Kidney epithelial cell (primary cell): Measurements from ENCODE around the gene DAZAP2. TPM values are rescaled to one million over a fixed set of nuclear protein-coding genes. Genes with fewer than 3 reads are reported as not detected.

Experiments used
- DNase-seq: peaks from one replicate; pipeline ENCODE4 v3.0.0-alpha.2; 2010; ENCODE audit warnings: low read depth
- H3K27me3 ChIP-seq: 2 replicates; pipeline ENCODE4 v1.6.0; 2011; ENCODE audit warnings: low read length; ENCODE audit not compliant: control insufficient read depth, insufficient read depth
- H3K36me3 ChIP-seq: 2 replicates; pipeline ENCODE4 v1.5.1; 2011; ENCODE audit warnings: low read length; ENCODE audit not compliant: control insufficient read depth, insufficient read depth
- H3K4me3 ChIP-seq: 2 replicates; pipeline ENCODE4 v1.5.1; 2011; ENCODE audit warnings: low read depth, mild to moderate bottlenecking, control low read depth, low read length
- CTCF ChIP-seq: IDR thresholded peaks from 2 replicates; pipeline ENCODE4 v1.5.1; 2011; ENCODE audit warnings: mild to moderate bottlenecking, moderate library complexity, low read length, control low read depth, inconsistent platforms; ENCODE audit not compliant: insufficient read depth, poor library complexity, severe bottlenecking
- total RNA-seq: library from RNA; depleted of rRNA; stranded (reverse); fragments of >200 nt; gene quantifications from 2 replicates; pipeline ENCODE4 v1.2.3, GENCODE V29; 2015

Gene DAZAP2
- total RNA-seq, 1 donor from 2014 or later, result 244 TPM

DNA sequence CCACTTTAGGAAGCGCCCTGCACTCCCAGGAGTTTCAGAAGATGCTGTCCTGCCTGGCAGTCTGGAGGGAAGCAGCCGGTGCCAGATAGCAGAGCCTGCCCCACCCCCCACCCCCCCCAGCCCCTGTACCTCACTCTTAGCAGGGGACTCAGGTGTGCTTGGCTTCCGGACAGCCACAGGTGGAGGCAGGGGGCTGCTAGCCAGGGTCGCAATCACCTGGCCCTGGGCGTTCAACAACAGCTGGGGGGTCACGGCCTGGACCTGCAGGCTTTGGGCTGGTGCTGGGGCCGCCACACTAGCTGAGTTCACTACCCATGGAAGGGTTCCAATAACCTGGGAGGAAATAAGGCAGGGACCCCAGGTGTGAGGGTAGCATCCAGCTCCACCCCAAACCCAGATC lies 42.8 kb upstream of the DAZAP2 start:
- DNase-seq, result no peak

DNA sequence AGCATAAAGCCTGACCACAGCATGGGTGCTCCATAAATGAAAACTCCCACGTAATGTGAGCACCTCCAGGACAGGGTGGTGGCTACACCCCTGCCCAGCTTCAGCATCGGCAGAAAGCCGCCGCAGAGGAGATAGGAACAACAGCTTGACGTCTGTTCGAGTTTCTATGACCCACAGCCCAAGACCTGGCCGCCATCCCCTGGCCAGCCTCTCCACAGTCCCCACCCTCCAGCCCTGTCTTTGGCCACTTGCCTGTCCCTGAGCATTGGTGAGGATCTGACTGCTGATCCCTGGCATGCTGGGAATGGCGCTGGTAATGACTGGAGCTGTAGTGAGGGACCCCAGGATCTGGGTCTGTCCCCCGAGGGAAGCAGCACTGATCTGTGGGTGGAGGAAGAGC lies 42.1 kb upstream of the DAZAP2 start:
- no peak for DNase-seq
- H3K4me3 ChIP-seq, result no peak overlapping the region
- no peak for TF ChIP-seq CTCF
- H3K27me3 ChIP-seq, result no peaks in the 10 kb centered on the region
- H3K36me3 ChIP-seq, result no peaks in the 10 kb centered on the region

More for the DNA sequence above, 42.8 kb upstream of the DAZAP2 start:
- no peak for TF ChIP-seq CTCF
- Histone ChIP-seq H3K36me3 (no peaks in the 10 kb centered on the region), H3K4me3 (no peak overlapping the region), H3K27me3 (no peaks in the 10 kb centered on the region)

GRCh38 chr12:51197736-51198567 lies 40.7 kb upstream of the DAZAP2 start:
- TF ChIP-seq CTCF, result no peak
- no peak for DNase-seq
- no peak overlapping the region for H3K4me3 ChIP-seq
- no peaks in the 10 kb centered on the region for H3K27me3 ChIP-seq
- H3K36me3 ChIP-seq, result no peaks in the 10 kb centered on the region

GRCh38 chr12:51198568-51199365 lies 39.9 kb upstream of the DAZAP2 start:
- Histone ChIP-seq H3K36me3 (no peaks in the 10 kb centered on the region), H3K27me3 (no peaks in the 10 kb centered on the region), H3K4me3 (no peak overlapping the region)
- DNase-seq, result no peak
- TF ChIP-seq CTCF, result no peak

DNA sequence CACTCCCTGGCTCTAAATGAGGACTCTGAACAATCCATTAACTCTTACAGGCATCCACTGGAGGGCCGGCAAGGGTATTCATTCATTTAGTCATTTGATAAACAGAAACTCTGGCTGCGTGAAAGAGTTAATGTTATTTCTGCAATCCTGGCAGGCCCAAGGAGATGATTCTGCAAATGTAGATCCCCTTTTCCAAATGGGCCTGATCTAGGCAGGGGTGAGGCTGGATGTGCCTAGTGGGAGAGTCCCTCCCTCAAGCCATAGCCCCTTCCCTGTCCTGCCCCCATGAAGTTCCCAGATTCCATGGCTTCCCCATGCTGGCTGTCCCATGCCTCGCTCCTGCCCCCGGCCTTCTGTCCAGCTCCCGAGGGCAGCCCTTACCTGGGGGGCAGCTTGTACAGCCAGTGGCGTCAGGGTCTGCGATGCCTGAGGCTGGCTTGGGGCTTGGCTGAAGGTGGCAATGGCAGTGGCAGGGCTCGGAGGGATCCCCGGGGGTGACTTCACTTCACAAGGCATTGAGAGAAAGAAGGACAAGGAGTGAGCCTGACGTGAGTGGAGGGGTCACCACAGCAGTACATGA lies 39.2 kb upstream of the DAZAP2 start:
- Histone ChIP-seq H3K27me3 (no peaks in the 10 kb centered on the region), H3K36me3 (no peaks in the 10 kb centered on the region), H3K4me3 (no peak overlapping the region)
- no peak for DNase-seq
- no peak for TF ChIP-seq CTCF
